Measurements from ENCODE around the gene DGAT2.

- TF ChIP-seq CTCF (IDR thresholded peaks at IDR 0.05), result no peak
- no peak for TF ChIP-seq POLR2A (IDR thresholded peaks at IDR 0.05)
Measured at GRCh38 chr11:75821202-75821601, 52.6 kb downstream of the DGAT2 start.

All from body of pancreas (tissue), 4 donors.